Activated T-helper 2 cell treated with anti-CD3 and anti-CD28 coated beads, Interferon-gamma antibody, Interleukin-2, Interleukin-4, amounts not matched to agents 10 μg/mL and 5 μg/mL and 100 μg/mL, durations not matched to agents 14 hours and 24 hours and 36 hours (primary cell): ENCODE data around the gene SSU72. TPM values are rescaled to one million over a fixed set of nuclear protein-coding genes. Genes with fewer than 3 reads are reported as not detected.

Experiments
- DNase-seq: peaks from one replicate; pipeline ENCODE4 v3.0.0; 2021; ENCODE audit warnings: low spot score
- H3K27ac Mint-ChIP-seq: one replicate; pipeline ENCODE4 v1.8.0; 2021; ENCODE audit warnings: mixed read lengths
- H3K27me3 Mint-ChIP-seq: one replicate; pipeline ENCODE4 v1.8.0; 2021; ENCODE audit warnings: low read depth, mixed read lengths
- H3K36me3 Mint-ChIP-seq: one replicate; pipeline ENCODE4 v1.8.0; 2021; ENCODE audit warnings: low read depth, mixed read lengths
- H3K4me1 Mint-ChIP-seq: one replicate; pipeline ENCODE4 v1.8.0; 2021; ENCODE audit warnings: low read depth, mixed read lengths
- H3K4me3 Mint-ChIP-seq: one replicate; pipeline ENCODE4 v1.8.0; 2021; ENCODE audit warnings: low read depth, mild to moderate bottlenecking, moderate library complexity, mixed read lengths
- H3K9me3 Mint-ChIP-seq: one replicate; pipeline ENCODE4 v1.8.0; 2021; ENCODE audit warnings: mixed read lengths
- intact Hi-C: fragments of 100-400 bp; cut with micrococcal nuclease; formaldehyde crosslinking; loops from one replicate; pipeline ENCODE4 v1.15.1; 2023
- total RNA-seq: library from RNA; stranded (reverse); gene quantifications from 2 replicates; pipeline ENCODE4 v1.2.3, GENCODE V29; 2022

Gene SSU72
- total RNA-seq, 1 donor from 2014 or later: 123 TPM

GRCh38 chr1:1616838-1617237, 42.2 kb upstream of the SSU72 start:
- Mint-ChIP-seq H3K27ac (peak overlapping the region; percentile 22), H3K4me3 (peak overlapping the region; percentile 86), H3K36me3 (peaks cover 17% of the 10 kb centered on the region), H3K27me3 (no peaks in the 10 kb centered on the region), H3K9me3 (no peaks in the 10 kb centered on the region), H3K4me1 (peaks cover 25% of the 10 kb centered on the region)
- intact Hi-C loops: no loop called here
- DNase-seq: no peak

GRCh38 chr1:1616045-1616790, 41.6 kb upstream of the SSU72 start:
- peaks cover 25% of the 10 kb centered on the region for H3K4me1 Mint-ChIP-seq
- H3K27ac Mint-ChIP-seq: peak overlapping the region; percentile 71
- H3K27me3 Mint-ChIP-seq: no peaks in the 10 kb centered on the region
- H3K9me3 Mint-ChIP-seq: no peaks in the 10 kb centered on the region
- H3K4me3 Mint-ChIP-seq: peak overlapping the region; percentile 86
- intact Hi-C loops: no loop called here
- peaks cover 17% of the 10 kb centered on the region for H3K36me3 Mint-ChIP-seq
- DNase-seq: peak; percentile 40

GRCh38 chr1:1615256-1616044, 40.8 kb upstream of the SSU72 start, which contains the start of gene MIB2:
Gene MIB2 (plus strand): TSS chr1:1615500. CDS start chr1:1623453, 7,953 bp downstream.
- peaks cover 17% of the 10 kb centered on the region for H3K36me3 Mint-ChIP-seq
- no peaks in the 10 kb centered on the region for H3K9me3 Mint-ChIP-seq
- no peaks in the 10 kb centered on the region for H3K27me3 Mint-ChIP-seq
- intact Hi-C loops: loop anchor here (2.0 kb wide), 2 partner anchors 41 to 43 kb away; partner anchors contain the start of genes CDK11B and SSU72
- peak within 1 kb of the TSS; percentile 97 for H3K27ac Mint-ChIP-seq
- peaks cover 25% of the 10 kb centered on the region for H3K4me1 Mint-ChIP-seq
- peak within 1 kb of the TSS; percentile 96 for H3K4me3 Mint-ChIP-seq
- DNase-seq: peak; percentile 98

GRCh38 chr1:1614954-1615255, 40.2 kb upstream of the SSU72 start:
- intact Hi-C loops: loop anchor here (2.0 kb wide), 2 partner anchors 40 to 44 kb away; partner anchors contain the start of genes CDK11B and SSU72
- DNase-seq: no peak
- peak overlapping the region; percentile 97 for H3K27ac Mint-ChIP-seq
- peaks cover 17% of the 10 kb centered on the region for H3K36me3 Mint-ChIP-seq
- H3K9me3 Mint-ChIP-seq: no peaks in the 10 kb centered on the region
- peaks cover 25% of the 10 kb centered on the region for H3K4me1 Mint-ChIP-seq
- H3K27me3 Mint-ChIP-seq: no peaks in the 10 kb centered on the region
- H3K4me3 Mint-ChIP-seq: peak overlapping the region; percentile 96

GRCh38 chr1:1614204-1614953, 39.7 kb upstream of the SSU72 start:
- Mint-ChIP-seq H3K27ac (peak overlapping the region; percentile 97), H3K9me3 (no peaks in the 10 kb centered on the region), H3K4me3 (peak overlapping the region; percentile 96), H3K27me3 (no peaks in the 10 kb centered on the region), H3K4me1 (peaks cover 25% of the 10 kb centered on the region), H3K36me3 (peaks cover 17% of the 10 kb centered on the region)
- intact Hi-C loops: loop anchor here (2.0 kb wide), 2 partner anchors 40 to 44 kb away; partner anchors contain the start of genes CDK11B and SSU72
- peak; percentile 43 for DNase-seq

GRCh38 chr1:1613509-1614082, 38.9 kb upstream of the SSU72 start:
- intact Hi-C loops: loop anchor here (2.0 kb wide), 2 partner anchors 39 to 45 kb away; partner anchors contain the start of genes CDK11B and SSU72
- Mint-ChIP-seq H3K9me3 (no peaks in the 10 kb centered on the region), H3K27me3 (no peaks in the 10 kb centered on the region), H3K36me3 (peaks cover 17% of the 10 kb centered on the region), H3K4me3 (peak overlapping the region; percentile 96), H3K27ac (peak overlapping the region; percentile 97), H3K4me1 (peaks cover 25% of the 10 kb centered on the region)
- no peak for DNase-seq

GRCh38 chr1:1612104-1612400, 37.4 kb upstream of the SSU72 start:
- no peak for DNase-seq
- peaks cover 14% of the 10 kb centered on the region for H3K36me3 Mint-ChIP-seq
- peak overlapping the region; percentile 9 for H3K4me3 Mint-ChIP-seq
- no peak overlapping the region for H3K27ac Mint-ChIP-seq
- no peaks in the 10 kb centered on the region for H3K27me3 Mint-ChIP-seq
- intact Hi-C loops: no loop called here
- H3K4me1 Mint-ChIP-seq: peaks cover 21% of the 10 kb centered on the region
- no peaks in the 10 kb centered on the region for H3K9me3 Mint-ChIP-seq

GRCh38 chr1:1610796-1611195, 36.1 kb upstream of the SSU72 start:
- Mint-ChIP-seq H3K27ac (peak overlapping the region; percentile 40), H3K4me3 (no peak overlapping the region), H3K27me3 (no peaks in the 10 kb centered on the region), H3K4me1 (peaks cover 23% of the 10 kb centered on the region), H3K9me3 (no peaks in the 10 kb centered on the region), H3K36me3 (peaks cover 14% of the 10 kb centered on the region)
- no peak for DNase-seq
- intact Hi-C loops: no loop called here

- no peaks in the 10 kb centered on the region for H3K9me3 Mint-ChIP-seq
- H3K36me3 Mint-ChIP-seq: peaks cover 14% of the 10 kb centered on the region
- H3K4me3 Mint-ChIP-seq: no peak overlapping the region
- intact Hi-C loops: no loop called here
- H3K27me3 Mint-ChIP-seq: no peaks in the 10 kb centered on the region
- no peak for DNase-seq
- no peak overlapping the region for H3K27ac Mint-ChIP-seq
- H3K4me1 Mint-ChIP-seq: peaks cover 22% of the 10 kb centered on the region
Measured at GRCh38 chr1:1609822-1610485, 35.3 kb upstream of the SSU72 start.

GRCh38 chr1:1606232-1606631, 31.6 kb upstream of the SSU72 start:
- intact Hi-C loops: no loop called here
- no peak for DNase-seq
- Mint-ChIP-seq H3K36me3 (no peaks in the 10 kb centered on the region), H3K4me1 (peaks cover 6% of the 10 kb centered on the region), H3K27me3 (no peaks in the 10 kb centered on the region), H3K9me3 (no peaks in the 10 kb centered on the region), H3K4me3 (no peak overlapping the region), H3K27ac (no peak overlapping the region)

GRCh38 chr1:1605724-1606123, 31.1 kb upstream of the SSU72 start:
- Mint-ChIP-seq H3K27me3 (no peaks in the 10 kb centered on the region), H3K4me3 (no peak overlapping the region), H3K27ac (no peak overlapping the region), H3K4me1 (peaks cover 6% of the 10 kb centered on the region), H3K36me3 (no peaks in the 10 kb centered on the region), H3K9me3 (no peaks in the 10 kb centered on the region)
- intact Hi-C loops: no loop called here
- DNase-seq: no peak

GRCh38 chr1:1605034-1605591, 30.4 kb upstream of the SSU72 start:
- H3K27me3 Mint-ChIP-seq: no peaks in the 10 kb centered on the region
- H3K27ac Mint-ChIP-seq: peak overlapping the region; percentile 67
- DNase-seq: no peak
- no peaks in the 10 kb centered on the region for H3K9me3 Mint-ChIP-seq
- no peaks in the 10 kb centered on the region for H3K36me3 Mint-ChIP-seq
- H3K4me3 Mint-ChIP-seq: no peak overlapping the region
- peaks cover 6% of the 10 kb centered on the region for H3K4me1 Mint-ChIP-seq
- intact Hi-C loops: no loop called here
